ENCODE results near the gene IGIP.
"Not testable (repeated sequence)": the region's sequence is repeated elsewhere in the genome, so short reads cannot be mapped to it uniquely, and the experiment has no call there.

Gene IGIP

GRCh38 chr5:140142856-140143255 is 17.1 kb downstream of the IGIP start:
- DNase-seq: no peak

DNA sequence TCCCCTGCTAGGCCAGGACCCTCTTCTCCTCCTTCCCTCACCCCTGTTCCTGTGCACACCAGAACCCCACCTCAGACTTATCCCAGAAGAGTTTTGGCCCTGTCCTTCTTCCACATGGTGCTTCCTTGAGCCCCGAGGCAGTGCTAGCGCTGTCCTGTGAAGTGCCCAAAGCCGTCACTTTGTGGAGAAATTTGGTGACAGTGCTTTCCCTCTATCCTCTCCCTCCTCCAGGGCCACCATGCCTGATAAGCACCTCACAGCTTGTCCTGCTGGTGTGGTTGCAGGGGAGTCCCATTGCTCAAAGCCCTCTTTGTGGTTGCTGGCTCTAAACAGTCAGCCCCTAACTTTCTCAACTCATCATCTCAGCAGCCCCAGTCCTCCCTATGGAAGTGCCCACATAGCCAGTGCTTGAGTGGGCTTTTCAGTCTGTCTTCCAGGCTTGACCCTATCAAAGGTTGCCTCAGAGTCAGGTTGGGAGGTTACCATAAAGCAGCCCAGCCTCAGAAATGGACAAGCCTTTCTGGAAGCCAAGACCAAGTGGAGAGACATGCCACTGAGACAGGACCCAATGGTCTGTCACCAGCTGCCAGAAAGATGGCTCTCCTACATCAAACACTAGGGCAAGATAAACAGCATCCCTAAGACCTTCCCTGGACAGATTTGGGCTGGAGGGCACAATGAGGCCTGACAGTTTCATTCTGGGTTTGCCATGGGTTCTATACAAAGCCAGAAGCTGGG is 18.0 kb downstream of the IGIP start:
- DNase-seq: no peak

GRCh38 chr5:140145256-140145655 is 19.5 kb downstream of the IGIP start:
- DNase-seq: no peak

GRCh38 chr5:140145818-140146522 is 20.2 kb downstream of the IGIP start:
- DNase-seq: peak; percentile 38 to 39

DNA sequence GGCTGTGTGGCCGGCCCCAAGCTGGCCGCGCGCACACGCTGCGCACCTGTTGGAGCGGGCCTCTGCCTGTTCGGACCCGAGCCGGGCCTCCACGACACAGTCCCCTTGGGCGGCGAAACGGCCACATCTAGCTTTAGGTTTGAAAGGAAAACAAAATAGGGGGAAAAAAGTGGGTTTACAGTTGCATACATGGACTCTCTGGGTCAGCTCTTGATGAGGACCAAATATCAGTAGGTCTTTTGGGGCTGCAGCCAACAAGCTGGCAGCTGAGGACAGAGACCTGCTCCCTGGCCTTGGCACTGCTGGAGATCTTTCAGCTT is 20.7 kb downstream of the IGIP start:
- DNase-seq: no peak

GRCh38 chr5:140147460-140147859 is 21.7 kb downstream of the IGIP start:
- DNase-seq: no peak

DNA sequence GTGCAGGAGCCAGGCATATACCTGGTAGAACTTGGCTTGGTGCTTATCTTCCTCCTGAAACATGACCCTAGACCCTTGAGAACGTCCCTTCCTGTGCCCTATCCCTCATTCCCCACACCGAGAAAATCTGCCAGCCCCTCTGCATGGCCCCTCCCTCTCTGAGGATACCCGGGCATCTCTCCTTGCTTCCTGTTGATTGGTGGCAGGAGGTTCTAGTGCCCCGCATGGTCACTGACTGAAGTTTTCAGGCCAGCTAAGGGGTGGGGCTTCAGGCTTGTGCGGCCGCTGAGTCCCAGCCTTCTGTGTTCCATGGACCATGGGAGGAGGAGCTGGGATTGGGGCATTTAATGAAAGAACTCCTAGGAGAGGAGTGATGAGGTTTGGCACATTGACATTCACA is 22.8 kb downstream of the IGIP start:
- DNase-seq: no peak

GRCh38 chr5:140150201-140150600 is 24.5 kb downstream of the IGIP start:
- no peak for DNase-seq

GRCh38 chr5:140151144-140152021 is 25.6 kb downstream of the IGIP start:
- no peak for DNase-seq

GRCh38 chr5:140152022-140152999 is 26.6 kb downstream of the IGIP start:
- no peak for DNase-seq

DNA sequence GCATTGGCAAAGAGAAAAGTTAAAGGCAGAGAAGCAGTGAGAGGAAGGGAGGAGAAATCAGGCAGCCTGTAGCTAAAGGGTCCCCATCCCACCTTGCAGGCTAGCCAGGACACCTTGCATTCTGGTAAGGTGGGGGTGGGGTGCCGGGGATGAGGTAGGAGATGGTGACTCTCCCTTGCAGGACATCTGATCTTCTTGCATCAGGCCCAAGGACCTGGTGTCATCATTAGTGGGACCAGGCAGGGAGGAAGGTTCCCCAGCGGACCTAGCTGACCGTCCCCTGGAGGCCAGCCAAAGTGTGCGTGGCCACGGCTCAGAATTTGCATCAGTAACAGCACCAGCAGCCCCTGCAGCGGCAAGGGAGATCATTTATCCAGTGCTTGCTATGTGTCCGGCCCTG is 27.5 kb downstream of the IGIP start:
- no peak for DNase-seq

DNA sequence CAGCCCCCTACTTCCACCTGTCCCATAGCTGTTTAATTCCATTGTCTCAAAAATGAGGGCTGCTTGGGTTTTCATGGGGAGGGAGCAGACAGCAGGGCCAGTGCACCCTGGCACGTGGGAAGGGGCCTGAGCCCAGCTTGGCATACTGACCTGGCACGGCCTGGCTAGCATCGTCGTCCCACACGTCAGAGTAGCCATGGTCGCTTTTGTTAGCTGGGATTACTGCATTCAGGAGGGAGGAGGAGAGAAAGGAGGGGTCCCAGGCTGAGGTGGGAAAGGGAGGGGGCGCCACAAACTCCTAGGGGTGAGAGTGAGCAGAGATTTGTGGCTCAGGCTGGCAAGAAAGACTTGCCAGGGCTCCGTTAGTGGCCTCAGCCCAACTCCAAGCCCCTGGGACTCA is 28.2 kb downstream of the IGIP start:
- no peak for DNase-seq

- DNase-seq: not testable (repeated sequence)
Observed at GRCh38 chr5:140154710-140155381, 29.1 kb downstream of the IGIP start.

GRCh38 chr5:140157032-140157781 is 31.5 kb downstream of the IGIP start:
- DNase-seq: peak; percentile 83 to 87

DNA sequence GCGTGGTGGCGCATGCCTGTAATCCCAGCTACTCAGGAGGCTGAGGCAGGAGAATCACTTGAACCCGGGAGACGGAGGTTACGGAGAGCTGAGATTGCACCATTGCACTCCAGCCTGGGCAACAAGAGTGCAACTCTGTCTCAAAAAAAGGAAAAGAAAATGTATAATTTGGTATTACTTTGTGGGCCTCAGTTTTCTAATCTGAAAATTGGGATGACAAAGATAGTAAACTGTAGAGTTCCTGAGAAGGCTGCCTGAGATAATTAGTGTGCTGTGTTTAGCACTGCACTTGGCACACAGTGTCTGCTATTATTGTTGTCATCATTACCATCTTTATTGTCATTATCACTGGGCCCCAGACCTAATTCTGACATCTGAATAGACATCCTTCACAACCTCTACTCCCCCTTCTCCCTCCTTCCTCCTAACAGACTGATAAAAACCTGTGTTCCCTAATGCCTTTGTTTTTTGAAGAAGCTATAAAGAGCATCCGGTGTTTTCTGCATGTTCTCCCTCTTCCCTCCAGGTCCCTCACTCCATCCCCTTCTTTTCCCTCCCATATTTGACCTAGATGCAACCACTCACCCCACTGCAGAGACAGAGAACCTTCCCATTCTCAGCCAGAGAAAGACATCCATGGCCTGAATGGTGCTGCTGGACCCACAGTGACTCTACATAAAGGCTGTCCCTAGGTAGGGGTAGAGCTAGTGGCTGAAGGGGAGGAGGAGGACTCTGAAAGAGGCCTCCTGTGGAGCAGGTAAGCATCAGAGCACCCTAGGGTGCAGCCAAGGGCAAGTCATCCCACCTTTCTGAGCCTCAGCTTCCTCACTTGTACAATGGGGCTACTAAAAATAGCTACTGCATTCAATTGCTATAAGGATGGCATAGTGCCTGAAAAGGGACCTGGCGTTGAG is 33.5 kb downstream of the IGIP start:
- DNase-seq: no peak

DNA sequence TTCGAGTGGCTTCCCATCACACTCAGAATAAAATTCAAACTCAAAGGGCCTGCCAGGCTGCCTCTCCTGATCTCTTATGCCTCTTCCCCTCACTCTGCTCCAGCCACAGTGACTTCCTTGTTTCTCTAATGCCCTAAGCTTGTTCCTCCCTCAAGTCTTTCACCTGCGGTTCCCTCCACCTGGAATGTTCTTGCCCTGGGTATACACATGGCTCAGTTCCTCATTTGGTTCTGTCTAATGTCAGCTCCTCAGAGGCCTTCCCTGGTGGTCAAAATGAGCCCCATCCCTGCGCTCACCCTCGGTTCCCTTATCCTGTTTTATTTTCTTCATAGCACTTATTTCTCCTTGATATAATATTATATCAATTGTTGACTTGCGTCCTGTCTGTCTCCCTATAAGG is 36.5 kb downstream of the IGIP start:
- no peak for DNase-seq

DNA sequence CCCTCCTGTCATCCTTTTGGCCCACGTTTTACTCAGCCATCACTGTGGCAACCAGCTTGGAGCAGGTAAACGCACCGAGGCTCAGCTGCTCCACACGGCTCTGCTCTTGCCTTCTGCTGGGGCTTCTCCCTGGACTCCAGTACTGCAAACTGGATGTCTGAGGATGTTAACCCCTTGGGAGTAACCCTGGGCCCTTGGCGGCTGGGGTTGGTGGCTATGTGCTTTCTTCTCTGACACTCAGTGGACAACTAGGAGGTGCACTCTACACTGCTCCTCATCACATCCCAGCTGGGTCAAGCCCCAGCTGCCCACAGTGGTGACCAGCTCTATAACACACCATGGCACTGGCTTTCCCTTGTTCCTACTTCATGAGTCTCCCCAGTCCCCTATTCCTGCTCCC is 37.0 kb downstream of the IGIP start:
- DNase-seq: no peak

DNA sequence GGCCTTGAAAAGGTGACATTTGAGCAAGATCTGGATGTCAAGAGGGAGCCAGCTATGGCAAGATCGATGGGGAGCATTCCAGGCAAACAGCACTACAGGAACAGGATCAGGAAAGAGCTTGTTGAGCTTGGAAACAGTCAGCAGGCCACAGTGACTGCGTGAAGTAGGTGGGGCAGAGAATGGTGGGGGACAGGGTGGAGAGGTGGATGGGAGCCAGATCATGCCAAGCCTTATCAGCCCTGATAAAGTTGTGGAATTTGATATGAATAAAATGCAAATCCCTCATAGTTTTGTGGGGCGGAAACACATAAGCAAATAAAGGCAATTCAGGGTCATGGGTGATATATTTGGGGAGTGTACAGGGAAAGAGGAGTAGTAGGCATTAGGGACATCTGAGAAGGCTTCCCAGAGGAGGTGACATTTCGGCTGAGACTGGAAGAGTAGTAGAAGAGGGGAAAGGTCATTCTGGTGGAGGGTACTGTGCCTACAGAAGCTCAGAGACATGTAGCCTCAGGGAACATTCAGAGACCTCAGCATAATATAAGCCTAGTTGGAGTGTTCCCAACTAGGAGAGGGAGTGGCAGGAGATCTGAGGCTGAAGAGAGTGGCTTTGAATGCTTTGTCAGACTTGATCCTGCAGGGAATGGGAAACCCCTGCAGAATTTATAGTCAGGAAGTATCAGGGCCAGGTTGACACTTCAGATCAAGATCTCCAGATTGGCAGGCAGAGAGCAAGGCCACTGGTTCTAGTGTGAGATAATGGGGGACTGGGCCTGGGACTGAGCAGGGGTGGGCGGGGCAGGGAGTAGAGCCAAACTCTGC is 39.6 kb downstream of the IGIP start:
- DNase-seq: no peak

DNA sequence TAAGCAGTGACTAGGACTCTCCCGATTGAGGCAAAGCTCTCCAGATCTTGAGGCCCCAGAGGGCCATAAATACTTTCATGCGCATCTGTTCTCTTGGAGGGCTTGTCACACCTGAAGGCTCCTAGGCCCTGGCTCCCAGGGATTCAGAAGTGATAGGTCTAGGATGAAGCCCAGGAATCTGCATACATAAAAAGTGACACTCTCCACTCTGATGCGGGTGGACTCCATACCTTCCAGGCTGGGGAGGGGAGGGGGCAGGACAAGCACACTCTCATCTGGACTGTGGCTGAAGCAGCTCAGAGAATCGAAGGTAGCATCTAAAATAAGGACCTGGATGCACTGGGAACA is 40.2 kb downstream of the IGIP start:
- no peak for DNase-seq

Data from activated CD4-positive, alpha-beta T cell treated with anti-CD3 and anti-CD28 coated beads, Interleukin-2, amount 50 U/mL, for 4 hours (primary cell).